Measurements from ENCODE around the gene DPY19L3.

GRCh38 chr19:32357720-32358119, 47.9 kb upstream of the DPY19L3 start:
- TF ChIP-seq POLR2AphosphoS5 (IDR thresholded peaks at IDR 0.05) (no peak), CTCF (IDR thresholded peaks at IDR 0.05) (no peak), EP300 (IDR thresholded peaks at IDR 0.05) (no peak)
